ACHN (cell line): ENCODE results near the gene C11orf42.
A peak's percentile ranks its signal among the peaks of the same experiment; 100 is the strongest.
"Not testable (repeated sequence)": the region's sequence is repeated elsewhere in the genome, so short reads cannot be mapped to it uniquely, and the experiment has no call there.

ENCODE experiments used
- DNase-seq: peaks from one replicate; pipeline ENCODE4 v3.0.0-alpha.2; 2015
- in situ Hi-C: cut with HindIII; loops from 2 replicates; pipeline ENCODE4 v1.10.0; 2017; ENCODE audit warnings: low sequenced_read_pairs, low pct_ligation_motif_present, low pct_unique_long_range_greater_than_20kb

The C11orf42 gene

DNA sequence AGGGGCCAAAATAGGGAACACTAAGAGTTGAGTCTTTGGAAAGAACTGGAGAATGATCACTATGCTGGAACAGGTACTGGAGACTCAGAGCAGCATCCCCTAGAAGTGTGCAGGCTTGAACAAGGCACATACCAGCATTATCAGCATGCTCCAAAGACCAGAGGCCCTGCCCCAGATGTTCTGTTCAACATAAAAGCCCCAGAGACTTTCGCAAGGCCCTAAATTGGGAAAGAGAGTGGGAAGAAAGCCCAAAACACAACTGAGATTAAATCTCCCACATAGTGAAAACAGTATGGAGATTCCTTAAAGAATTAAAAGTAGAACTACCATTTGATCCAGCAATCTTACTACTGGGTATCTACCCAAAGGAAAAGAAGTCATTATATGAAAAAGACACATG is 42.9 kb downstream of the C11orf42 start:
- in situ Hi-C loops = no loop called here
- DNase-seq = no peak

- DNase-seq, in situ Hi-C loops: not testable (repeated sequence)
These were observed 43.5 kb downstream of the C11orf42 start for GRCh38 chr11:6248897-6249296.

GRCh38 chr11:6249770-6250555 is 44.6 kb downstream of the C11orf42 start:
- peak; percentile 50 for DNase-seq
- in situ Hi-C loops = no loop called here

- peak; percentile 63 for DNase-seq
- in situ Hi-C loops = no loop called here
These were observed 45.9 kb downstream of the C11orf42 start for GRCh38 chr11:6251120-6251733.

DNA sequence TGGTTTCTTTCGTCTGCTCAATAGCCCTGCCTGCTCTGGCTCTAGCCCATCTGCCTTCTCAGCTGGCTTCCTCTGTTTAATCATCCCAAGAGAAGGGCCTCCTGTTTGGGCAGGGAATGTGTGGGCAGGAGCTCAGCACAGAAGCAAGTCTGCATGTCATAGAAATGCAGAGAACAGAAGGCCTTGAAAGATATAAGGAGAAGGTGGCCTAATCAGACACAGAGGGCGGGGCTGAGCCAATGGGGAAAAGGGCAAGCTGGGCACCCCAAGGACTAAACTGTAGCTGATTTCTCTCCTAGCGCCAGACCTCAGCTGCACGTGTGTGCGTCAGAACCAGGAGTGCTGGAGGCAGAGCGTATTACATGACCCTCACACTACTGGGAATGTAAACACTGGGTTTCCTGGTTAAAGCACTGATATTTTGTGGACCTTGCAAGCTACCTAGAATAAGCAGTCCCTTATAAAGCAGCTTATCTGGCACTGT is 46.7 kb downstream of the C11orf42 start:
- no peak for DNase-seq
- in situ Hi-C loops = no loop called here

DNA sequence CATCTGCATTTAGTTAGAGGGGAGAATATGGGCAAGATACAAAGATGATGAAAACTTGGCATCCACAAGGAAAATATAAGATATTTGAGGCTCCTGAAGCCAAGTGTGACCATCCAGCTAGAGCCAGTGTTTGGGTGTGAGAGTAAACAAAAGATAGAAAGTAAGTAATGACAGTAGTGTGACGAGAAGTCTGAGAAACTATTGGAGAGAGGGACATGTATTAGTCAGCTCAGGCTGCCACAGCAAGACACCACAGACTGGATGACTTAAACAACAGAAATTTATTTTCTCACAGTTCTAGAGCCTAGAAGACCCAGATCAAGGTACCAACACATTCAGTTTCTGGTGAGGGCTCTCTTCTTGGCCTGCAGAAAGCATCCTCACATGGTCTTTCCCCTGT is 47.8 kb downstream of the C11orf42 start:
- DNase-seq = no peak
- in situ Hi-C loops = no loop called here

DNA sequence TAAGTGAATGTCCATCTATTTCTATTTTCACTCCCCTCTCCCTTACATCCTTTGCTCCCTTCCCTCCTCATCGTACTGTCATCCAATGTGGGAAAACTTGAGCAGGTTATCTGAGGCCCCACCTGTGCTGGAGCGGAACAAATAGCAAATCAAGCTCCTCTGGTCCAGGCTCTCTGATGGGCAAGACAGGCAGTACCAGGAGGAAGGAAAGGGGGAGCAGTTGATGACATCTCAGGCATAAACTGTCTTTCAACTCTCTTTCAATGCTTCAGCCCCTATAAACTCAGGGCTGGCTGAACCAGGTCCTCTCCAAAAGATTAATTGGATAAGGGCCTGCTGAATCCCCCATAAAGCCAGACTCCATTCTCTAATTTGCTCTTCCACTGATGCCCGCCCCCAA is 52.8 kb downstream of the C11orf42 start:
- DNase-seq = no peak
- in situ Hi-C loops = no loop called here

DNA sequence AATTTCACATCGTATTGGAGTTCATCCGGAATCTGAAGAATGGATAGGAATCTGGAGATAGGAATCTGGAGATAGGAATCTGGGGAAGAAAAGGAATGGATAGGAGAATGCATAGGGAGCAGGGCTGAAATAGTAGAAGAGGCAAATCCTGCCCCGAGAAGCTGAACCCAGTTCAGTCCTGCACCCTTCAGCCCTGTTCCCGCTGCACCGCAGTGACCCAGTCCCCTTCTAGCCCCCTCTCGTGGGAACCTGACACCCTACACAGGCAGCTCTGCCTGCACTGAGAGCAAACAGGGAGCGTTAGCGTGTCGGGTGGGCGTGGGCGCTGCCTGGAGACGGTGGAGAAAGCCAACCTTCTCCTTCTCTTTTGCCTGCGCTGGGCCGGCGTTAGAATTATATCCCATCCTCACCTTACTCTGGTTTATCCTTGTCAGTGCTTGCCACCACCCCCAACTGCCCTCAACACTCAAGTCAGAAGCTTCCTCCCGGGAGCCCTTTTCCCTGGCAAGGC is 53.3 kb downstream of the C11orf42 start:
- in situ Hi-C loops = no loop called here
- DNase-seq = no peak

DNA sequence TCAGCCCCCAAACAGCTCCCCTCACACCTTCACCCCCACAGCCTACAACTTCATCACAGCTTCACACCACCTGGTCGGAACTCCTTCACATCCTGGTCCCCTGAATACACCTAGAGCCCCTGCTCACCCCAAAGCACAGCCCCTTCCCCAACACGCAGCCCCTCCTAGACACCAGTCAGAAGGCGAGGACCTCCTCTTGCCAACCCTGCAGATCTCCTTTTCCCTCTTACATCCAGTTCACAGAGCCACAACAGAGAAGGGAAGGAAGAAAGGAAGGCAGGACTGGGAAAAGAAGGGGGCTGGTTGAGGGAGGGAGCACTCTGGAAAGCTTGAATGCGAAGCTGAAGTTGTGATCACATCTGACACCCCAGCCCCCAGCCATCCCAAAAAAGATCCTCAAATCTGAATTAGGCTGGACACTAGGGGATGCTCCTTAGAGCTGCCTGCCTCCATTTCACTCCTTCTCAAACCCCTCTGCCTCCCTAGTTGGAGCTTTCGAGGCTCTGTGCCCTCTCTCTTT is 54.9 kb downstream of the C11orf42 start:
- no peak for DNase-seq
- in situ Hi-C loops = no loop called here
